Nephron (organoid): ENCODE results near the gene LRCH4.

ENCODE experiments used
- H3K27ac Mint-ChIP-seq, 3 experiments: 2 replicates each; pipeline ENCODE4 v1.8.0; 2020; ENCODE audit warnings: mixed read lengths in 3 of 3, mild to moderate bottlenecking in 2 of 3, moderate library complexity in 1 of 3
- H3K27me3 Mint-ChIP-seq: 2 replicates; pipeline ENCODE4 v1.8.0; 2021; ENCODE audit warnings: low read depth, mild to moderate bottlenecking, moderate library complexity, mixed read lengths
- H3K36me3 Mint-ChIP-seq: 2 replicates; pipeline ENCODE4 v1.8.0; 2020; ENCODE audit warnings: low read depth, mixed read lengths
- H3K4me1 Mint-ChIP-seq: 2 replicates; pipeline ENCODE4 v1.8.0; 2020; ENCODE audit warnings: mixed read lengths
- H3K4me3 Mint-ChIP-seq, 3 experiments: 2 replicates each; pipeline ENCODE4 v1.8.0; 2020; ENCODE audit warnings: mild to moderate bottlenecking in 3 of 3, mixed read lengths in 3 of 3, moderate library complexity in 2 of 3
- H3K9me3 Mint-ChIP-seq: 2 replicates; pipeline ENCODE4 v1.8.0; 2020; ENCODE audit warnings: mixed read lengths
- CTCF ChIP-seq, 3 experiments: fragments of 200-600 bp; sonication (generic); IDR thresholded peaks; one replicate each; pipeline ENCODE4 v1.5.0; 2021; ENCODE audit warnings: antibody characterized with exemption in 3 of 3; ENCODE audit not compliant: unreplicated experiment in 3 of 3

LRCH4 gene

GRCh38 chr7:100603726-100604027 is 17.7 kb upstream of the LRCH4 start:
- no peak for TF ChIP-seq CTCF (IDR thresholded peaks at IDR 0.05; ENCODE audit: unreplicated experiment in 3 of 3)
- Mint-ChIP-seq H3K27me3 (no peaks in the 10 kb centered on the region), H3K27ac (peak overlapping the region; percentile 89 to 99 (median 95)), H3K4me3 (peak overlapping the region; percentile 86 to 92 (median 91)), H3K9me3 (no peaks in the 10 kb centered on the region), H3K36me3 (peaks cover 17% of the 10 kb centered on the region), H3K4me1 (peaks cover 4% of the 10 kb centered on the region)

GRCh38 chr7:100602889-100603725 is 17.2 kb upstream of the LRCH4 start:
- H3K36me3 Mint-ChIP-seq, result peaks cover 17% of the 10 kb centered on the region
- H3K27me3 Mint-ChIP-seq, result no peaks in the 10 kb centered on the region
- TF ChIP-seq CTCF (IDR thresholded peaks at IDR 0.05; ENCODE audit: unreplicated experiment in 3 of 3), result no peak
- peak overlapping the region; percentile 86 to 92 (median 91) for H3K4me3 Mint-ChIP-seq
- H3K27ac Mint-ChIP-seq, result peak overlapping the region; percentile 89 to 99 (median 95)
- H3K9me3 Mint-ChIP-seq, result no peaks in the 10 kb centered on the region
- peaks cover 9% of the 10 kb centered on the region for H3K4me1 Mint-ChIP-seq

- H3K9me3 Mint-ChIP-seq, result no peaks in the 10 kb centered on the region
- peaks cover 4% of the 10 kb centered on the region for H3K27me3 Mint-ChIP-seq
- peaks cover 14% of the 10 kb centered on the region for H3K36me3 Mint-ChIP-seq
- H3K4me1 Mint-ChIP-seq, result peaks cover 10% of the 10 kb centered on the region
- TF ChIP-seq CTCF (IDR thresholded peaks at IDR 0.05; ENCODE audit: unreplicated experiment in 3 of 3), result no peak
- H3K27ac Mint-ChIP-seq, result no peak overlapping the region
- H3K4me3 Mint-ChIP-seq, result peak overlapping the region; percentile 10 to 27 (median 25)
Observed at GRCh38 chr7:100600730-100601038, 14.8 kb upstream of the LRCH4 start.

- no peak for TF ChIP-seq CTCF (IDR thresholded peaks at IDR 0.05; ENCODE audit: unreplicated experiment in 3 of 3)
- H3K4me1 Mint-ChIP-seq, result peaks cover 10% of the 10 kb centered on the region
- H3K4me3 Mint-ChIP-seq, result peak overlapping the region; percentile 10 to 27 (median 25)
- H3K27me3 Mint-ChIP-seq, result peaks cover 4% of the 10 kb centered on the region
- peaks cover 14% of the 10 kb centered on the region for H3K36me3 Mint-ChIP-seq
- H3K9me3 Mint-ChIP-seq, result no peaks in the 10 kb centered on the region
- H3K27ac Mint-ChIP-seq, result peak overlapping the region in 1 of 3 experiments; percentile 25
Observed at GRCh38 chr7:100599911-100600729, 14.2 kb upstream of the LRCH4 start.

GRCh38 chr7:100598425-100598824 is 12.5 kb upstream of the LRCH4 start:
- Mint-ChIP-seq H3K4me1 (peaks cover 10% of the 10 kb centered on the region), H3K9me3 (no peaks in the 10 kb centered on the region), H3K4me3 (peak overlapping the region; percentile 12 to 77 (median 60)), H3K27ac (peak overlapping the region; percentile 74 to 86 (median 74)), H3K36me3 (peaks cover 20% of the 10 kb centered on the region), H3K27me3 (peaks cover 4% of the 10 kb centered on the region)
- no peak for TF ChIP-seq CTCF (IDR thresholded peaks at IDR 0.05; ENCODE audit: unreplicated experiment in 3 of 3)
